Pancreas (tissue), 10 donors: ENCODE data around the gene SLCO6A1. TPM values are rescaled to one million over a fixed set of nuclear protein-coding genes. Genes with fewer than 3 reads are reported as not detected.

Experiments
- ATAC-seq, 4 donors: fragments of 200-7000 bp; cut with Tn5 transposase; one replicate each; pipeline versions ENCODE4 v1.8.0 to v1.9.1; 2020; ENCODE audit warnings: mild to moderate bottlenecking in 4 of 4, moderate library complexity in 4 of 4
- DNase-seq, 6 donors: peaks; one replicate each; pipeline ENCODE4 v3.0.0-alpha.2; 2020
- FAIRE-seq: peaks from 2 replicates; lab custom pipeline; 2012; peaks lifted over from hg19 to GRCh38; lab: Jason Lieb, UNC
- H3K27ac ChIP-seq, 4 donors: fragments of 200-600 bp; sonication (generic); 1 replicate in 3 of 4; 2 replicates in 1 of 4; pipeline versions ENCODE4 v1.5.0 to v1.8.0; 2020
- H3K27me3 ChIP-seq, 4 donors: fragments of 200-600 bp; one replicate each; pipeline ENCODE4 v1.8.0; 2021
- H3K36me3 ChIP-seq, 3 donors: fragments of 200-600 bp; sonication (generic) in 1 of 3; one replicate each; pipeline versions ENCODE4 v1.5.0 to v1.8.0; 2020 to 2021
- H3K4me1 ChIP-seq, 3 donors: fragments of 200-600 bp; one replicate each; pipeline ENCODE4 v1.8.0; 2021
- H3K4me3 ChIP-seq, 4 donors: fragments of 200-600 bp; sonication (generic) in 2 of 4; one replicate each; pipeline versions ENCODE4 v1.5.0 to v1.8.0; 2020 to 2021
- H3K9me3 ChIP-seq, 4 donors: fragments of 200-600 bp; one replicate each; pipeline ENCODE4 v1.8.0; 2021
- WGBS, 2 donors: extraction: QIAGEN DNeasy Blood & Tissue Kit; methylation state at CpG; one replicate each; pipeline ENCODE4 v1.1.7; 2013; 5-methylcytosine and 5-hydroxymethylcytosine counted together
- intact Hi-C, 3 donors: fragments of 100-400 bp; cut with DNase I; formaldehyde crosslinking; loops; one replicate each; pipeline versions ENCODE4 v1.11.1 to v1.14.2; 2022
- polyA plus RNA-seq, 2 donors: library from polyadenylated mRNA; stranded (reverse); fragments of 200-250 nt; gene quantifications; one replicate each; pipeline ENCODE4 v1.2.3, GENCODE V29; 2013
- total RNA-seq, 6 donors: library from RNA; stranded (reverse); fragmentation: NEBNext Ultra II Directional in 4 of 6; extraction: Animal tissue kit (Norgen Biotek cat#: 25700) in 4 of 6; gene quantifications; one replicate each; pipeline versions ENCODE4 v1.2.1 to v1.2.4, GENCODE V29; 2021 to 2023
- TF ChIP-seq, protein P1 (sequence below), 4 donors: fragments of 200-600 bp; sonication (generic) in 3 of 4; IDR thresholded peaks; one replicate each; pipeline versions ENCODE4 v1.5.0 to v1.8.0; 2021; ENCODE audit warnings: antibody characterized with exemption in 4 of 4
- donor health status: healthy with polysubstance abuse.
- donor health status: DM: no; HTN: no; CAD: no; lungs with moderate emphysema.
- donor health status: DM: no; HTN: no; CAD: no.
- donor health status: control.
- donor health status: control.
- donor health status: Bipolar disorder and iron deficiency.
- donor health status: DM: yes; HTN: yes; CAD: no.
- donor health status: DM: no; HTN: no; CAD: no.
- donor health status: DM: no; HTN: no; CAD: no.
- donor health status: DM: yes; HTN: yes; CAD: no.

SLCO6A1 gene
- total and polyA plus RNA-seq, 8 donors: not detected

DNA sequence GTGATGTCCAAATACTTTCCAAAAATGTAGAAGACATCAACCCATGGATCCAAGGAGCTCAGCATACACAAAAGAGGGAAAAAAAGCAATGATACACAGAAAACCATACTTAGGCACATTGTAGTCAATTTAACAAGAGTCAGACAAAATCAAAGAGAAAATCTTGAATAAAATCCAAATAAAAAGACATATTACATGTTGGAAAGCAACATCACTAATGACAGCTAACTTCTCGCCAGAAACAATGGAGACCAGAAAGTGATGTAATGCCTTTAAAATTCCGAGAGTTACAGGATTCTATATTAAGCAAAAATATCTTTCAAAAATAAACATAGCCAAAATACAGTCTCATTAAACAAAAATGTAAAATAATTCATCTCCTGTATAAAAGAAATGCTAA lies 122.9 kb downstream of the SLCO6A1 start:
- Histone ChIP-seq H3K4me3 (no peak overlapping the region), H3K27ac (no peak overlapping the region), H3K36me3 (no peaks in the 10 kb centered on the region), H3K27me3 (no peaks in the 10 kb centered on the region), H3K4me1 (no peaks in the 10 kb centered on the region), H3K9me3 (no peaks in the 10 kb centered on the region)
- FAIRE-seq (no peak), ATAC-seq (no peak), DNase-seq (no peak)
- intact Hi-C loops: no loop called here
- WGBS, 2 donors: 52 to 70% methylated on average over 2 of the region's 2 CpGs
- TF ChIP-seq, protein P1, sequence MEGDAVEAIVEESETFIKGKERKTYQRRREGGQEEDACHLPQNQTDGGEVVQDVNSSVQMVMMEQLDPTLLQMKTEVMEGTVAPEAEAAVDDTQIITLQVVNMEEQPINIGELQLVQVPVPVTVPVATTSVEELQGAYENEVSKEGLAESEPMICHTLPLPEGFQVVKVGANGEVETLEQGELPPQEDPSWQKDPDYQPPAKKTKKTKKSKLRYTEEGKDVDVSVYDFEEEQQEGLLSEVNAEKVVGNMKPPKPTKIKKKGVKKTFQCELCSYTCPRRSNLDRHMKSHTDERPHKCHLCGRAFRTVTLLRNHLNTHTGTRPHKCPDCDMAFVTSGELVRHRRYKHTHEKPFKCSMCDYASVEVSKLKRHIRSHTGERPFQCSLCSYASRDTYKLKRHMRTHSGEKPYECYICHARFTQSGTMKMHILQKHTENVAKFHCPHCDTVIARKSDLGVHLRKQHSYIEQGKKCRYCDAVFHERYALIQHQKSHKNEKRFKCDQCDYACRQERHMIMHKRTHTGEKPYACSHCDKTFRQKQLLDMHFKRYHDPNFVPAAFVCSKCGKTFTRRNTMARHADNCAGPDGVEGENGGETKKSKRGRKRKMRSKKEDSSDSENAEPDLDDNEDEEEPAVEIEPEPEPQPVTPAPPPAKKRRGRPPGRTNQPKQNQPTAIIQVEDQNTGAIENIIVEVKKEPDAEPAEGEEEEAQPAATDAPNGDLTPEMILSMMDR (IDR thresholded peaks at IDR 0.05): no peak

DNA sequence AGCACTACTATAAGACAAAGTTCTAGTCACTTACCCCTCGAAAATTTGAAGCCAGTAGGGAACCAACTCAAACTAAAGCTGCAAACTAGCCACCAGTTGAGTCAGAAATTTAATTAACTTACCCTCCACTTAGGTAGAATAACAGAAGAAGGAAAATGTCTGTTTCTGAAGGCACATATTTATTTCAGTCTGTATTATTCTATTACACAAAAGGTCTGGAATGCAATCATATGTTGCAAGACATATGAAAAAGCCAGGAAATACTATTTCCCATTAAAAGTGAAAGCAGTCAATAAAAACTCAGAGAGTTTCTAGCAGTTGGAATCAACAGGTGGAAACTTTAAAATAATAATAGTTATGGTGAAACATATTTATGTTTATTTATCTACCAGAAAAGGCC lies 123.5 kb downstream of the SLCO6A1 start:
- H3K4me3 ChIP-seq: no peak overlapping the region
- no peak for ATAC-seq
- no peak overlapping the region for H3K27ac ChIP-seq
- H3K4me1 ChIP-seq: no peaks in the 10 kb centered on the region
- H3K9me3 ChIP-seq: no peaks in the 10 kb centered on the region
- intact Hi-C loops: no loop called here
- WGBS, 2 donors: 16 to 30% methylated on average over 1 of the region's 1 CpG
- no peaks in the 10 kb centered on the region for H3K27me3 ChIP-seq
- DNase-seq: no peak
- H3K36me3 ChIP-seq: no peaks in the 10 kb centered on the region
- FAIRE-seq: no peak
- TF ChIP-seq, protein P1 (IDR thresholded peaks at IDR 0.05): no peak

DNA sequence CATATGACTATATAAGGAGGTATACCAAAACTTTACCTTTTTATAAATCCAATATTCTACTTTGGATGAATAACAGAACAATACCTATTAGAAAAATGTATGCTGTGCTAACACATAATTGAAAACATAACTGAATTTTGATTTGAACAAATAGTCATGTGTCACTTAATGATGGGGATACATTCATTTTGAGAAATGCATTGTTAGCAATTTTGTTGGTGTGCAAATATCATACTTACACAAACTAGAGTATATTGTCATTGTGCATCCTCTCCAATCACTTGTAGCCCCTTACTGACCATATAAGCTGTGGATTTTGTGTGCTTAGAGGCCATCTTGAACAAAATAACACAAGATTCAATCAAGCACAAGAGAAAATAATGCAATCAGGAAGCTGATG lies 130.4 kb downstream of the SLCO6A1 start:
- Histone ChIP-seq H3K4me1 (no peaks in the 10 kb centered on the region), H3K9me3 (no peaks in the 10 kb centered on the region), H3K36me3 (no peaks in the 10 kb centered on the region), H3K27ac (no peak overlapping the region), H3K4me3 (no peak overlapping the region), H3K27me3 (no peaks in the 10 kb centered on the region)
- TF ChIP-seq, protein P1 (IDR thresholded peaks at IDR 0.05): no peak
- DNase-seq: no peak
- intact Hi-C loops: no loop called here
- no peak for FAIRE-seq
- no peak for ATAC-seq

DNA sequence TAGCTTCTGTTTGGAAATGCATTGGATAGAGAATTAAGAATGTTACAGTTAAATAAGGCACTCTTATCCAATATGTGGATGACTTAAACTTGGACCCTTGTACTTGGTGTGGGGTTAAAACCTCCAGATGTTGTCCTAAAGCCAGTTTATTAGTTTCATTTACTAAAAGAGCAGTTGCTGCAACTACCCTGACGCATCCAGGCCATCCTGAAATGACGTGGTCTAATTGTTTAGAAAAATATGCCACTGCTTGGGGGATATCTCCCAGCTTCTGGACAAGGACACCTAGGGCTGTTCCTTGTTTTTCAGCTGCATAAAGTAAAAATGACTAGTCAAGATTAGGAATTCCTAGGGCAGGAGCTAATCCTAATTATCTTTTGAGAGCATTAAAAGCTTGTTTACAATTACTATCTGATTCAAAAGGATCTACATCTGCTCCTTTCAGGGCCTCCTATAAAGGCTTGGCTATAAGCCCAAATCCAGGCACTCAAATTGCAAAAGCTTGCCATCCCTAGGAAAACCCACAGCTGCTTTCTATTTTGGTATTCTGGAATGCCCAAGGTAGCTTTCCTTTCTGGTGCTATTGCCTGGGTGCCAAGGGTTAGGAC lies 157.0 kb downstream of the SLCO6A1 start:
- TF ChIP-seq, protein P1 (IDR thresholded peaks at IDR 0.05): no peak
- no peak overlapping the region for H3K4me3 ChIP-seq
- H3K36me3 ChIP-seq: no peaks in the 10 kb centered on the region
- 46 to 52% methylated on average over 2 of the region's 2 CpGs for WGBS, 2 donors
- no peaks in the 10 kb centered on the region for H3K9me3 ChIP-seq
- FAIRE-seq (no peak), ATAC-seq (no peak), DNase-seq (no peak)
- no peak overlapping the region for H3K27ac ChIP-seq
- H3K27me3 ChIP-seq: no peaks in the 10 kb centered on the region
- intact Hi-C loops: no loop called here
- no peaks in the 10 kb centered on the region for H3K4me1 ChIP-seq

DNA sequence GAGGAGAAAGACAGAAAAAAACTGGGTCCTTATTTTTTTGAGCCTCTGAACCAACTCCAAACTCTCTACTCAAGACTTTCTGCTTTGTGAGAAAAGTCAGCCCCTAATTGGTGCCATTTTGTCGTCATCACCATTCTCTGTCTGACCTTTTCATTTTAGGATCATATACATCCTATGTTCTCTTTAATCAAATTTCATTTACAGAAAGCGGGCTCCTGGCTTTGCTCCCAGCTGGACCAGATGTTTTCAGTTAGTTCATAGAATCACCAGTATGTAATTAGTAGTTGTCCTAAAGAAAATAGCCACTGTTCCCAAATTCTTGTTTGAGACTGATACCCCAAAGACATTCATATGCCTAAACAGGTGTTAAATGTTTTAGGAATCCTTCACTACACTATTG lies 174.1 kb downstream of the SLCO6A1 start:
- Histone ChIP-seq H3K9me3 (no peaks in the 10 kb centered on the region), H3K4me3 (no peak overlapping the region), H3K27ac (no peak overlapping the region), H3K27me3 (no peaks in the 10 kb centered on the region), H3K4me1 (no peaks in the 10 kb centered on the region), H3K36me3 (no peaks in the 10 kb centered on the region)
- DNase-seq: no peak
- 71 to 72% methylated on average over 2 of the region's 2 CpGs for WGBS, 2 donors
- no peak for ATAC-seq
- TF ChIP-seq, protein P1 (IDR thresholded peaks at IDR 0.05): no peak
- intact Hi-C loops: no loop called here
- no peak for FAIRE-seq

Other genes with a start within 250 kb of the SLCO6A1 start
- 1 to 10 TPM in 2 of 6 donors, under 1 TPM in 4; 0.24 to 1.1 (median 0.64) TPM for gene SLCO4C1, start 202.7 kb downstream of the SLCO6A1 start, total RNA-seq
- under 1 TPM; 0.19 to 0.45 TPM for gene SLCO4C1, start 202.7 kb downstream of the SLCO6A1 start, polyA plus RNA-seq